Gastroesophageal sphincter (tissue), 2 donors: ENCODE data around the gene ANKRD50.

Experiments used
- EP300 ChIP-seq: sonication (generic); formaldehyde crosslinking; IDR thresholded peaks from one replicate; pipeline ENCODE4 v1.6.1; 2017; ENCODE audit warnings: antibody characterized with exemption, mild to moderate bottlenecking
- POLR2AphosphoS5 ChIP-seq: sonication (generic); formaldehyde crosslinking; IDR thresholded peaks from one replicate; pipeline ENCODE4 v1.6.1; 2017; ENCODE audit warnings: antibody characterized with exemption

GRCh38 chr4:124708517-124709300, 3.8 kb downstream of the ANKRD50 start:
- TF ChIP-seq EP300 (no peak), POLR2AphosphoS5 (no peak)
